H9 (cell line): ENCODE results near the gene CRMP1. TPM values are rescaled to one million over a fixed set of nuclear protein-coding genes. Genes with fewer than 3 reads are reported as not detected.

Experiments
- DNase-seq: peaks from one replicate; pipeline ENCODE4 v3.0.0-alpha.2; 2017
- H2AFZ ChIP-seq: one replicate; pipeline ENCODE4 v1.6.1; 2013; ENCODE audit warnings: mild to moderate bottlenecking, low read length, control low read depth, moderate library complexity
- H2AK5ac ChIP-seq: 2 replicates; pipeline ENCODE4 v1.6.1; 2013; ENCODE audit warnings: low read length, control low read depth, mixed read lengths; ENCODE audit not compliant: insufficient read length
- H2BK120ac ChIP-seq: one replicate; pipeline ENCODE4 v1.6.1; 2013; ENCODE audit warnings: low read depth, mild to moderate bottlenecking, low read length, control low read depth, inconsistent platforms; ENCODE audit not compliant: poor library complexity, severe bottlenecking
- H2BK12ac ChIP-seq: 2 replicates; pipeline ENCODE4 v1.6.1; 2013; ENCODE audit warnings: low read length, control low read depth, mixed read lengths, low read depth; ENCODE audit not compliant: insufficient read length
- H2BK15ac ChIP-seq: 2 replicates; pipeline ENCODE4 v1.6.1; 2013; ENCODE audit warnings: low read depth, low read length, control low read depth
- H2BK20ac ChIP-seq: one replicate; pipeline ENCODE4 v1.6.1; 2013; ENCODE audit warnings: low read depth, mild to moderate bottlenecking, low read length, control low read depth, inconsistent platforms; ENCODE audit not compliant: poor library complexity, severe bottlenecking
- H2BK5ac ChIP-seq: 2 replicates; pipeline ENCODE4 v1.6.1; 2013; ENCODE audit warnings: low read length, control low read depth, mixed read lengths; ENCODE audit not compliant: insufficient read length
- H3K14ac ChIP-seq: 2 replicates; pipeline ENCODE4 v1.6.1; 2013; ENCODE audit warnings: low read length, control low read depth; ENCODE audit not compliant: insufficient read depth
- H3K18ac ChIP-seq: 2 replicates; pipeline ENCODE4 v1.6.1; 2013; ENCODE audit warnings: low read depth, mild to moderate bottlenecking, mixed read lengths, low read length, control low read depth; ENCODE audit not compliant: insufficient read length
- H3K23ac ChIP-seq: 2 replicates; pipeline ENCODE4 v1.6.1; 2013; ENCODE audit warnings: low read length, control low read depth, mixed read lengths, low read depth; ENCODE audit not compliant: insufficient read length
- H3K23me2 ChIP-seq: 2 replicates; pipeline ENCODE4 v1.6.1; 2013; ENCODE audit warnings: low read depth, mild to moderate bottlenecking, mixed read lengths, low read length, control low read depth; ENCODE audit not compliant: insufficient read length, poor library complexity, severe bottlenecking
- H3K27ac ChIP-seq: 2 replicates; pipeline ENCODE4 v1.5.1; 2013; ENCODE audit warnings: low read length, control low read depth, mixed read lengths, low read depth; ENCODE audit not compliant: insufficient read length
- H3K27me3 ChIP-seq: 2 replicates; pipeline ENCODE4 v1.6.1; 2013; ENCODE audit warnings: low read length, control low read depth, inconsistent platforms; ENCODE audit not compliant: insufficient read depth
- H3K4ac ChIP-seq: 2 replicates; pipeline ENCODE4 v1.6.1; 2013; ENCODE audit warnings: low read depth, mild to moderate bottlenecking, control low read depth, inconsistent platforms, low read length, moderate library complexity
- H3K4me1 ChIP-seq: 2 replicates; pipeline ENCODE4 v1.6.1; 2013; ENCODE audit warnings: low read length, control low read depth, inconsistent platforms; ENCODE audit not compliant: insufficient read depth
- H3K4me2 ChIP-seq: 2 replicates; pipeline ENCODE4 v1.6.1; 2013; ENCODE audit warnings: low read length, control low read depth, mixed read lengths; ENCODE audit not compliant: insufficient read length, insufficient read depth
- H3K56ac ChIP-seq: 2 replicates; pipeline ENCODE4 v1.6.1; 2013; ENCODE audit warnings: low read depth, mild to moderate bottlenecking, mixed read lengths, low read length, control low read depth; ENCODE audit not compliant: insufficient read length
- H3K79me1 ChIP-seq: 2 replicates; pipeline ENCODE4 v1.6.1; 2013; ENCODE audit warnings: low read depth, mild to moderate bottlenecking, moderate library complexity, low read length, control low read depth, inconsistent platforms; ENCODE audit not compliant: insufficient read depth, poor library complexity, severe bottlenecking
- H3K79me2 ChIP-seq: 2 replicates; pipeline ENCODE4 v1.6.1; 2013; ENCODE audit warnings: low read length, control low read depth, inconsistent platforms; ENCODE audit not compliant: insufficient read depth
- H3K9ac ChIP-seq: 2 replicates; pipeline ENCODE4 v1.6.1; 2013; ENCODE audit warnings: low read length, control low read depth, mixed read lengths; ENCODE audit not compliant: insufficient read length; ENCODE audit errors: extremely low read depth
- H3K9me3 ChIP-seq: one replicate; pipeline ENCODE4 v1.6.1; 2013; ENCODE audit warnings: low read depth, low read length, inconsistent platforms; ENCODE audit not compliant: control insufficient read depth
- H3T11ph ChIP-seq: one replicate; pipeline ENCODE4 v1.6.1; 2013; ENCODE audit warnings: mild to moderate bottlenecking, low read length, control low read depth, inconsistent platforms
- H4K20me1 ChIP-seq: one replicate; pipeline ENCODE4 v1.6.1; 2013; ENCODE audit not compliant: control insufficient read depth, insufficient read length, insufficient read depth
- H4K5ac ChIP-seq: 2 replicates; pipeline ENCODE4 v1.6.1; 2013; ENCODE audit warnings: low read depth, mild to moderate bottlenecking, mixed read lengths, low read length, control low read depth; ENCODE audit not compliant: insufficient read length
- H4K8ac ChIP-seq: replicated peaks from 2 replicates; pipeline ENCODE4 v1.6.1; 2013; ENCODE audit warnings: low read length, control low read depth, mixed read lengths, low read depth; ENCODE audit not compliant: insufficient read length
- H4K91ac ChIP-seq: 2 replicates; pipeline ENCODE4 v1.6.1; 2013; ENCODE audit warnings: low read depth, mild to moderate bottlenecking, moderate library complexity, mixed read lengths, low read length, control low read depth; ENCODE audit not compliant: insufficient read length
- H3K27ac Mint-ChIP-seq, 3 experiments: 2 replicates in 2 of 3; 3 replicates in 1 of 3; pipeline ENCODE4 v1.8.0; 2020 to 2021; ENCODE audit warnings: mixed read lengths in 3 of 3, mild to moderate bottlenecking in 1 of 3, moderate library complexity in 1 of 3
- H3K27me3 Mint-ChIP-seq: 2 replicates; pipeline ENCODE4 v1.8.0; 2021; ENCODE audit warnings: low read depth, mild to moderate bottlenecking, moderate library complexity, mixed read lengths
- H3K36me3 Mint-ChIP-seq, 3 experiments: 2 replicates in 2 of 3; 3 replicates in 1 of 3; pipeline ENCODE4 v1.8.0; 2020 to 2021; ENCODE audit warnings: low read depth in 3 of 3, mixed read lengths in 3 of 3; ENCODE audit not compliant: insufficient read depth in 1 of 3
- H3K4me1 Mint-ChIP-seq, 2 experiments: 2 replicates each; pipeline ENCODE4 v1.8.0; 2020; ENCODE audit warnings: mixed read lengths in 2 of 2
- H3K4me3 Mint-ChIP-seq, 2 experiments: 2 replicates in 1 of 2; 3 replicates in 1 of 2; pipeline ENCODE4 v1.8.0; 2020 to 2021; ENCODE audit warnings: mild to moderate bottlenecking in 2 of 2, mixed read lengths in 2 of 2, moderate library complexity in 1 of 2
- H3K9me3 Mint-ChIP-seq, 2 experiments: 2 replicates in 1 of 2; 3 replicates in 1 of 2; pipeline ENCODE4 v1.8.0; 2020; ENCODE audit warnings: mild to moderate bottlenecking in 2 of 2, mixed read lengths in 2 of 2, moderate library complexity in 1 of 2
- CTCF ChIP-seq: fragments of 200-600 bp; sonication (generic); conservative IDR thresholded peaks from 3 replicates; pipeline ENCODE4 v1.8.0; 2021; ENCODE audit warnings: antibody characterized with exemption, mild to moderate bottlenecking
- WGBS: extraction: QIAGEN DNeasy Blood & Tissue Kit; methylation state at CpG from one replicate; pipeline ENCODE4 v1.1.7; 2013; ENCODE audit warnings: missing lambda C conversion rate, low lambda C conversion rate, mixed read lengths; ENCODE audit not compliant: insufficient read length; ENCODE audit errors: extremely low coverage; 5-methylcytosine and 5-hydroxymethylcytosine counted together
- total RNA-seq: library from RNA; stranded (reverse); gene quantifications from 2 replicates; pipeline ENCODE4 v1.2.1, GENCODE V29; 2021

Gene CRMP1
- total RNA-seq, 1 experiment from 2014 or later, result 71.6 TPM

- Histone ChIP-seq H2AK5ac (no peak overlapping the region), H3K18ac (no peak overlapping the region), H3K79me1 (peaks cover 5% of the 10 kb centered on the region), H3K23me2 (no peaks in the 10 kb centered on the region), H4K8ac (no peak overlapping the region), H3K4me2 (no peak overlapping the region), H2BK120ac (no peak overlapping the region), H3K27ac (no peak overlapping the region), H3T11ph (no peak overlapping the region), H3K14ac (no peak overlapping the region), H4K91ac (no peak overlapping the region), H3K4ac (no peak overlapping the region), H3K23ac (no peak overlapping the region), H2BK20ac (no peak overlapping the region), H2BK12ac (no peak overlapping the region), H2BK5ac (no peak overlapping the region), H3K56ac (no peak overlapping the region), H4K5ac (no peak overlapping the region), H3K27me3 (no peaks in the 10 kb centered on the region), H2BK15ac (no peak overlapping the region), H4K20me1 (peaks cover 5% of the 10 kb centered on the region), H3K4me1 (no peaks in the 10 kb centered on the region), H3K79me2 (peaks cover 3% of the 10 kb centered on the region; the same call in 1 of the 2 replicates), H3K9ac (no peak overlapping the region), H2AFZ (no peak overlapping the region), H3K9me3 (no peaks in the 10 kb centered on the region)
- no peaks in the 10 kb centered on the region for H3K27me3 Mint-ChIP-seq
- H3K4me1 Mint-ChIP-seq, result peaks cover 0 to 10% of the 10 kb centered on the region in 2 experiments; a peak in 3 of 4 replicates
- no CpG with 5 or more reads among the region's 3 CpGs for WGBS
- no peak overlapping the region for H3K27ac Mint-ChIP-seq
- TF ChIP-seq CTCF, result no peak
- H3K4me3 Mint-ChIP-seq, result no peak overlapping the region
- peaks cover 18 to 35% (median 20%) of the 10 kb centered on the region in 3 experiments for H3K36me3 Mint-ChIP-seq
- H3K9me3 Mint-ChIP-seq, result no peaks in the 10 kb centered on the region
- no peak for DNase-seq
These were observed 38.0 kb downstream of the CRMP1 start for GRCh38 chr4:5854929-5855328.
